HL-60 (cell line): Measurements from ENCODE around the gene ATPAF1.

Experiments
- CTCF ChIP-seq: IDR thresholded peaks from one replicate; pipeline ENCODE4 v1.5.1; 2011; ENCODE audit warnings: low read length, control low read depth, inconsistent platforms; ENCODE audit not compliant: insufficient read depth
- GABPA ChIP-seq: IDR thresholded peaks from 2 replicates; pipeline ENCODE4 v1.6.1; 2012; ENCODE audit warnings: low read depth
- POLR2AphosphoS5 ChIP-seq: IDR thresholded peaks from 2 replicates; pipeline ENCODE4 v1.6.1; 2012; ENCODE audit warnings: low read depth

- TF ChIP-seq CTCF, result no peak
- TF ChIP-seq POLR2AphosphoS5, result no peak
- TF ChIP-seq GABPA, result no peak
Observed at GRCh38 chr1:46630719-46631118, 37.4 kb downstream of the ATPAF1 start.
